ENCODE results near the gene CDT1.
"Not testable (repeated sequence)": the region's sequence is repeated elsewhere in the genome, so short reads cannot be mapped to it uniquely, and the experiment has no call there.

CDT1 gene

GRCh38 chr16:88769617-88770460 is 33.8 kb upstream of the CDT1 start:
- DNase-seq, result peak in 2 of 4 experiments; percentile 21 to 49

GRCh38 chr16:88770461-88771293 is 32.9 kb upstream of the CDT1 start:
- DNase-seq, result peak; percentile 56 to 81 (median 70)

- DNase-seq, result no peak
Observed at GRCh38 chr16:88771294-88771772, 32.3 kb upstream of the CDT1 start.

- not testable (repeated sequence) for DNase-seq
Observed at GRCh38 chr16:88771781-88772180, 31.8 kb upstream of the CDT1 start.

DNA sequence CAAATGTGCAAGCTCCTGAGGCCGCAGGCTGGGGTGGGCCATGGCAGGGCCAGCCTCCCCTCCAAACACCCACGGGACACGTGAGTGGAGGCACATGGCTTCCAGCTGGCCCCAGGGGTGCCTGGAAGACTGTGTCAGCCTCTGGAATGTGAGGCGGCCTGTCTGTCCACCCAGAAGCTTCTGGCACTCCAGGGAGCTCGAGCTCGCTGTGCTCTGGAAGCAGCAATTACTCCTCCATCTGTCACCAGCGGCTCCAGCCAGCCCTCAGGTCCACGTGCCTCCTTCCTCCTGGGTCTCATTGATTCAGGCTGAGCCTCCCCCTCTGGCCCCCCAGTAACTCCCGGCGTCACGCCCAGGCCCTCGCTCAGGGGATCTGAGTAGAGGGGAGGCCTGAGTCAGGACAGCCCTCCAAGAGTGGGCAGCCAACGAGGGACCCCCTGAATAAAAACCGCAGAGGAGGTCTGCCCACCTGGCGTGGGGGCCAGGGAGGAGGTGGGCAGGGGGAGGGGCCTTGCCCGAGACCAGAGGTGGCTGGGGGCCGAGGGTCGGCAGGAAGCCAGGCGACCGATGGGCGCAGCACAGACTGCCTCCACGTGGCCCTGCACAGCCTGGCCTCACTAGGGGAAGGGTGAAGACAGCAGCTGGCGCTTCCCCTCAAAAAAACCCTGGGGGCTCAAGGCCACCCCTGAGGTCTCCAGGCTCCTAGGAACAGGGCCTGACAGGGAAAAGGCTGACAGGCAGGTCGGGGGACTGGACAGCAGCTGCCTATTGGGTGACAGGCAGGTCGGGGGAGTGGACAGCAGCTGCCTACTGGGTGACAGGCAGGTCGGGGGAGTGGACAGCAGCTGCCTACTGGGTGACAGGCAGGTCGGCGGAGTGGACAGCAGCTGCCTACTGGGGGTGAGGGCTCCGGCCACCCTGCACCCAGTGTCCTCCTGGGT is 30.4 kb upstream of the CDT1 start:
- DNase-seq, result peak in 1 of 4 experiments; percentile 61

GRCh38 chr16:88773812-88774291 is 29.7 kb upstream of the CDT1 start:
- DNase-seq, result peak; percentile 76 to 92 (median 83)

- DNase-seq, result no peak
Observed at GRCh38 chr16:88774544-88775393, 28.8 kb upstream of the CDT1 start.

GRCh38 chr16:88775825-88776224 is 27.8 kb upstream of the CDT1 start:
- no peak for DNase-seq

DNA sequence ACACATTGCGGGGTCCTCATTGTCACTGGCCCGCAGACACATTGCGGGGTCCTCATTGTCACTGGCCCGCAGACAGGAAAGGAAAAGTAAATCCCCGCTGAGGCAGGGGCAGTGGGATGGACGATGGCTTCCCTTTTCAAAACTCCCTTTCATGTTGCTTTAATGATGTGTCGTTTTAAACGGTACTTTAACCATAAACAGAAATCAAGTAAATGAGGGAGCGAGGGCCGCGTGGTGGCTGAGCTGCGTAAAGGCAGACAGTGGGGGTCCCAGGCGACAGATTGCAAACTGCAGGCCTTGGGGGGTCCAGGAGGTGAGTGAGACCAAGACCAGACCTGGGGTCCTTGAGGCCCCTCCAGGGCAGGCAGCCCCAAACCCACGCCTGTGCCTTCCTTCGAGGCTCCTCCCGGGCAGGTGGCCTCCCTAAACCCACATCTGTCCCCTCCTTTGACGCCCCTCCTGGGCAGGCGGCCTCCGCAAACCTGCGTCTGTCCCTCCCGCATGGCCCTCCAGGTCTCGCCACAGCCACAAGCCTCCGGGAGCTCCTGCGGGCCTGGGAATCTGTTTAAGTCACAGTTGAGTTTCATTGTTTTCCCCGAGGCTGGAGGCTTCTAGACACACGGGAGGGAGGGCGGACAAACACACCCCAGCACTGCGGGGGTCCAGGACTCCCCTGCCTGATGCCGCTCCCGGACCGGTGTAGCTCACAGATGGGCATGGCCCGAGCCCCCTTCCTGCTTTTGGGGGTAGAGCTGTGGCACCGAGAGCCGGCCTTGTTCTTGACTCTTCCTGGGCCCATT is 25.9 kb upstream of the CDT1 start:
- DNase-seq, result no peak

GRCh38 chr16:88778271-88778525 is 25.4 kb upstream of the CDT1 start:
- peak in 1 of 4 experiments; percentile 37 for DNase-seq

- no peak for DNase-seq
Observed at GRCh38 chr16:88778541-88779065, 25.0 kb upstream of the CDT1 start.

DNA sequence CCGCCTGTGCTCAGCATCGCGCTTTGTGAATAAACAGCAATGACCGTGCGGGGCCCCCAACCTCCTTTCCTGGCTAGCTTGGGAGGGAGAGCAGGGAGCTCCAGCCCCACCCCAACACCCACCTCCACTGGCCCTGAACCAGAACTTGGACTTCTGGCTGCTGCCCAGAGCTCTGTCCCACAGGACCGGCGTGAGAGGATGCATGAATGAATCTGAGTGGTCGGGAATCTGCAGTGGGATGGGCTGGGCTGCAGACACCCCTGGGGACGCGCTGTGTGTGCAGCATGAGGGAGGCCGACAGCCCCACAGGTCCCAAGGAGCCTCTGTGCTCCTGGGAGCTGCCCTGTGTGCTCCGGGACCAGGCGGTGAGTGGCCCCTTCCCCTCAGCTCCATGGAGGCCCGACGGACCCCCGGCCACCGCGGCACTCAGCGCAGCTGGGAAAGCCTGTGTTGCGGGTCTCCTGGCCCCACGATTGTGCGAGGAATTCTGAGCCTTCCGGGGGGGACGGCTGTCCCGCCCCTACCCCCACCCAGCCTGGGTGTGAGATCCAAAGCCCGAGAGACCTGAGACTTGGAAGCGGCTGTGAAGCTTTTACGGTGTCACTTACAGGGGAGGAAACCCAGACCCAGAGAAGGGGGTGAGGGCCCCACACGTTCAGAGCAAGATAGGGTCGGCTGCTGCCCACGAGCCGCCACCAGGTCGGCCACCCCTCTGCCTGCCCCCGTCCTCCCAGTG is 24.0 kb upstream of the CDT1 start:
- no peak for DNase-seq

DNA sequence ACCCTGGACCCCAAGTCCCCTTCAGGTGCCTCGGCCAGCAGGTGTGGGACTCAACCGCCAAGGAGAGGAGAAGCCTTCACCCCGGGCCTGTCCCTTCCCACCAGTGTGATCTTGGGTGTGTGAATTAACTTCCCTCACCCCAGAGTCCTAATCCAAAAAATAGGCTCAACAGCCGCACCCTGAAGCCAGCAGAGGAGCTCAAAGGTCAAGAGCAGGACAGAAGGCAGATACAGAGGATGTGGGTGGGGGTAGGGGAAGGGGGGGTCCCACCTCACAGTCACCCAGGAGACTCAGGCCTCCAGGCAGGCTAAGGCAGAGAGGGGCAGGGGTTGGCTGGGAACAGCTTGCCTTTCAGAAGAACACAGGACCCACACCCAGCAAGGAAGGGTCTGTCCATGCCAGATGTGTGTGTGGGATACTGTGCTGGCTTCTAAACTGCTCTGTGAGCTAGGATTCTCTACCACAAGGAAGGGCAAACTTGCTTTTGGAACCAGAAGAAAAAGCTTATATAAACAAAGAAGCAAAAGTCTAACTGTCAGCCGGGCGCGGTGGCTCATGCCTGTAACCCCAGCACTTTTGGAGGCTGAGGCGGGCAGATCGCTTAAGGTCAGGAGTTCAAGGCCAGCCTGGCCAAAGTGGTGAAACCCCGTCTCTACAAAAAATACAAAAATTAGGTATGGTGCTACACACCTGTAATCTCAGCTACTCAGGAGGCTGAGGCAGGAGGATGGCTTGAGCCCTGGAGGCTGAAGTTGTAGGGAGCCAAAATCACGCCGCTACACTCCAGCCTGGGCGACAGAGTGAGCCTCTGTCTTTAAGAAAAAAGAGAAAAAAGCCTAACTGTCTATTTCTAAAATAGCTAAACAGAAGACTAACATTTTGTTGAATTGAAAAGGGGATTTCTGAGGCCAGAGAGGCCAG is 23.2 kb upstream of the CDT1 start:
- DNase-seq, result peak in 2 of 4 experiments; percentile 40 to 46

GRCh38 chr16:88781140-88782077 is 22.2 kb upstream of the CDT1 start:
- DNase-seq, result peak; percentile 91 to 95 (median 94)

- peak; percentile 61 to 76 (median 70) for DNase-seq
Observed at GRCh38 chr16:88782454-88783390, 20.9 kb upstream of the CDT1 start.

All from suppressor macrophage (primary cell).